CD4-positive, alpha-beta T cell (primary cell): ENCODE data around the gene RPS27. TPM values are rescaled to one million over a fixed set of nuclear protein-coding genes. Genes with fewer than 3 reads are reported as not detected.

Experiments
- ATAC-seq: fragments of 200-7000 bp; cut with Tn5 transposase; one replicate; pipeline ENCODE4 v1.10.0; 2022; ENCODE audit warnings: mild to moderate bottlenecking; ENCODE audit not compliant: poor library complexity
- CTCF ChIA-PET: fragments of 350-600 bp; sonication (Branson Sonifier 250); formaldehyde crosslinking; loops from one replicate; lab custom pipeline; 2021; ENCODE audit warnings: antibody characterized with exemption, inconsistent platforms; lab: Charles Lee
- POLR2A ChIA-PET: fragments of 350-600 bp; sonication (Branson Sonifier 250); formaldehyde crosslinking; loops from one replicate; lab custom pipeline; 2021; ENCODE audit warnings: antibody characterized with exemption, inconsistent platforms; lab: Charles Lee
- DNase-seq, 14 experiments: peaks; one replicate each; pipeline ENCODE4 v3.0.0-alpha.2; 2013 to 2020; ENCODE audit warnings: mixed read lengths in 2 of 14
- H3K27ac ChIP-seq, 2 donors: one replicate each; pipeline versions ENCODE4 v1.5.1 to v1.7.0; 2013; ENCODE audit warnings: low read length in 2 of 2, low read depth in 1 of 2, mild to moderate bottlenecking in 1 of 2
- H3K27me3 ChIP-seq, 2 experiments: 1 replicate in 1 of 2; 2 replicates in 1 of 2; pipeline versions ENCODE4 v1.6.1 to v1.7.0; 2013; ENCODE audit warnings: low read length in 2 of 2, control low read depth in 1 of 2, mild to moderate bottlenecking in 1 of 2, moderate library complexity in 1 of 2; ENCODE audit not compliant: insufficient read depth in 2 of 2, control insufficient read depth in 1 of 2
- H3K36me3 ChIP-seq: one replicate; pipeline ENCODE4 v1.6.1; 2013; ENCODE audit warnings: low read length, control low read depth; ENCODE audit not compliant: insufficient read depth
- H3K4me1 ChIP-seq: one replicate; pipeline ENCODE4 v1.6.1; 2013; ENCODE audit warnings: low read length, control low read depth; ENCODE audit not compliant: insufficient read depth
- H3K4me3 ChIP-seq: one replicate; pipeline ENCODE4 v1.5.1; 2013; ENCODE audit warnings: mild to moderate bottlenecking, low read length, moderate library complexity
- H3K9me3 ChIP-seq, 2 experiments: 1 replicate in 1 of 2; 2 replicates in 1 of 2; pipeline versions ENCODE4 v1.6.1 to v1.7.0; 2013; ENCODE audit warnings: low read length in 2 of 2, mild to moderate bottlenecking in 2 of 2, control low read depth in 1 of 2, moderate library complexity in 1 of 2; ENCODE audit not compliant: control insufficient read depth in 1 of 2, insufficient read depth in 1 of 2
- H3K27ac Mint-ChIP-seq: one replicate; pipeline ENCODE4 v1.8.0; 2020; ENCODE audit warnings: mixed read lengths
- H3K27me3 Mint-ChIP-seq: one replicate; pipeline ENCODE4 v1.8.0; 2021; ENCODE audit warnings: mixed read lengths
- H3K36me3 Mint-ChIP-seq: one replicate; pipeline ENCODE4 v1.8.0; 2021; ENCODE audit warnings: low read depth, mixed read lengths
- H3K4me1 Mint-ChIP-seq: one replicate; pipeline ENCODE4 v1.8.0; 2021; ENCODE audit warnings: low read depth, mixed read lengths
- H3K4me3 Mint-ChIP-seq: one replicate; pipeline ENCODE4 v1.8.0; 2020; ENCODE audit warnings: mild to moderate bottlenecking, mixed read lengths
- H3K9me3 Mint-ChIP-seq: one replicate; pipeline ENCODE4 v1.8.0; 2020; ENCODE audit warnings: mixed read lengths
- CTCF ChIP-seq: fragments of 200-600 bp; IDR thresholded peaks from one replicate; pipeline ENCODE4 v1.8.0; 2022; ENCODE audit warnings: antibody characterized with exemption, mild to moderate bottlenecking
- intact Hi-C, 2 experiments: fragments of 100-400 bp; cut with DNase I in 1 of 2; cut with micrococcal nuclease in 1 of 2; formaldehyde crosslinking; loops; one replicate each; pipeline versions ENCODE4 v1.15.1 to v1.9.0; 2023 to 2025; cut with DNase I, micrococcal nuclease
- total RNA-seq, 174 experiments: library from RNA in 2 of 174; stranded (reverse) in 2 of 174; gene quantifications; one replicate each; pipeline ENCODE4 v1.2.3 and lab custom pipeline; 2021 to 2026

Gene RPS27
- total RNA-seq, 2 experiments from 2014 or later = 7,636 to 8,442 TPM

- peaks cover 41% of the 10 kb centered on the region for H3K4me1 Mint-ChIP-seq
- ChIA-PET POLR2A (interaction anchor here (1.2 to 5.0 kb wide), 6 partner anchors 9 to 34 kb away, joined by 4 to 143 read pairs (median 60); partner anchors contain the start of genes CREB3L4, CRTC2, GATAD2B and JTB), CTCF (interaction anchor here (0.6 to 1.1 kb wide), 2 partner anchors 43 to 1799 kb away, joined by 3 to 4 read pairs; partner anchors contain the start of gene RAB13)
- no peaks in the 10 kb centered on the region for H3K27me3 Mint-ChIP-seq
- no peak for TF ChIP-seq CTCF
- intact Hi-C loops = no loop called here
- no peaks in the 10 kb centered on the region for H3K9me3 Mint-ChIP-seq
- ATAC-seq (no peak), DNase-seq (no peak)
- H3K27ac ChIP-seq = peak overlapping the region; percentile 9 to 15
- peaks cover 83% of the 10 kb centered on the region for H3K36me3 Mint-ChIP-seq
- no peak overlapping the region for H3K4me3 ChIP-seq
- peaks cover 61% of the 10 kb centered on the region for H3K36me3 ChIP-seq
- H3K27ac Mint-ChIP-seq = peak overlapping the region; percentile 86
- H3K27me3 ChIP-seq = no peaks in the 10 kb centered on the region
- peak overlapping the region; percentile 54 for H3K4me3 Mint-ChIP-seq
- peaks cover 60% of the 10 kb centered on the region for H3K4me1 ChIP-seq
- no peaks in the 10 kb centered on the region for H3K9me3 ChIP-seq
Measured at GRCh38 chr1:153942766-153943549, 47.6 kb upstream of the RPS27 start.

GRCh38 chr1:153944005-153944826, 46.3 kb upstream of the RPS27 start:
- peak in 3 of 14 experiments; percentile 25 to 50 (median 49) for DNase-seq
- H3K27me3 ChIP-seq = no peaks in the 10 kb centered on the region
- Mint-ChIP-seq H3K27ac (peak overlapping the region; percentile 86), H3K9me3 (no peaks in the 10 kb centered on the region), H3K36me3 (peaks cover 83% of the 10 kb centered on the region), H3K4me1 (peaks cover 41% of the 10 kb centered on the region), H3K4me3 (peak overlapping the region; percentile 89), H3K27me3 (no peaks in the 10 kb centered on the region)
- peaks cover 60% of the 10 kb centered on the region for H3K4me1 ChIP-seq
- CTCF ChIA-PET = interaction anchor here (0.9 to 3.5 kb wide), 10 partner anchors 14 to 147 kb away, joined by 3 to 31 read pairs (median 6); partner anchors contain the start of genes CREB3L4, CRTC2, GATAD2B and RAB13
- peak overlapping the region; percentile 92 to 94 for H3K27ac ChIP-seq
- no peak for TF ChIP-seq CTCF
- H3K9me3 ChIP-seq = no peaks in the 10 kb centered on the region
- intact Hi-C loops = loop anchor here in 1 of 2 experiments (2.0 kb wide), 1 partner anchor 123 kb away; no protein-coding TSS in a partner anchor
- H3K36me3 ChIP-seq = peaks cover 67% of the 10 kb centered on the region
- ATAC-seq = no peak
- POLR2A ChIA-PET = interaction anchor here (0.9 to 5.0 kb wide), 17 partner anchors 10 to 276 kb away, joined by 3 to 143 read pairs (median 12); partner anchors contain the start of genes CREB3L4, CRTC2, GATAD2B and INTS3
- peak overlapping the region; percentile 84 for H3K4me3 ChIP-seq

- peaks cover 80% of the 10 kb centered on the region for H3K36me3 Mint-ChIP-seq
- H3K4me1 Mint-ChIP-seq = peaks cover 41% of the 10 kb centered on the region
- intact Hi-C loops = loop anchor here (1.0 to 2.0 kb wide), 5 partner anchors 14 to 147 kb away; partner anchors contain the start of genes CRTC2 (in 1 of the 2) and RPS27 (in 1 of the 2)
- no peaks in the 10 kb centered on the region for H3K27me3 Mint-ChIP-seq
- H3K9me3 ChIP-seq = no peaks in the 10 kb centered on the region
- H3K27ac Mint-ChIP-seq = peak overlapping the region; percentile 86
- no peaks in the 10 kb centered on the region for H3K9me3 Mint-ChIP-seq
- no peak for ATAC-seq
- DNase-seq = no peak
- no peaks in the 10 kb centered on the region for H3K27me3 ChIP-seq
- POLR2A ChIA-PET = interaction anchor here (0.9 to 5.0 kb wide), 16 partner anchors 11 to 276 kb away, joined by 3 to 143 read pairs (median 12); partner anchors contain the start of genes CREB3L4, CRTC2, GATAD2B and INTS3
- H3K4me1 ChIP-seq = peaks cover 57% of the 10 kb centered on the region
- TF ChIP-seq CTCF = no peak
- H3K4me3 ChIP-seq = peak overlapping the region; percentile 84
- peak overlapping the region; percentile 92 to 94 for H3K27ac ChIP-seq
- peaks cover 67% of the 10 kb centered on the region for H3K36me3 ChIP-seq
- CTCF ChIA-PET = interaction anchor here (0.9 to 3.5 kb wide), 8 partner anchors 13 to 147 kb away, joined by 3 to 31 read pairs (median 8); partner anchors contain the start of genes CREB3L4, CRTC2, GATAD2B and RAB13
- peak overlapping the region; percentile 89 for H3K4me3 Mint-ChIP-seq
Measured at GRCh38 chr1:153944827-153945117, 45.8 kb upstream of the RPS27 start.
